Fibroblast of gingiva (primary cell): ENCODE results near the gene TRDN.

Source experiments
- DNase-seq: peaks from one replicate; pipeline ENCODE4 v3.0.0-alpha.2; 2011; ENCODE audit warnings: low read depth

TRDN gene, protein sequence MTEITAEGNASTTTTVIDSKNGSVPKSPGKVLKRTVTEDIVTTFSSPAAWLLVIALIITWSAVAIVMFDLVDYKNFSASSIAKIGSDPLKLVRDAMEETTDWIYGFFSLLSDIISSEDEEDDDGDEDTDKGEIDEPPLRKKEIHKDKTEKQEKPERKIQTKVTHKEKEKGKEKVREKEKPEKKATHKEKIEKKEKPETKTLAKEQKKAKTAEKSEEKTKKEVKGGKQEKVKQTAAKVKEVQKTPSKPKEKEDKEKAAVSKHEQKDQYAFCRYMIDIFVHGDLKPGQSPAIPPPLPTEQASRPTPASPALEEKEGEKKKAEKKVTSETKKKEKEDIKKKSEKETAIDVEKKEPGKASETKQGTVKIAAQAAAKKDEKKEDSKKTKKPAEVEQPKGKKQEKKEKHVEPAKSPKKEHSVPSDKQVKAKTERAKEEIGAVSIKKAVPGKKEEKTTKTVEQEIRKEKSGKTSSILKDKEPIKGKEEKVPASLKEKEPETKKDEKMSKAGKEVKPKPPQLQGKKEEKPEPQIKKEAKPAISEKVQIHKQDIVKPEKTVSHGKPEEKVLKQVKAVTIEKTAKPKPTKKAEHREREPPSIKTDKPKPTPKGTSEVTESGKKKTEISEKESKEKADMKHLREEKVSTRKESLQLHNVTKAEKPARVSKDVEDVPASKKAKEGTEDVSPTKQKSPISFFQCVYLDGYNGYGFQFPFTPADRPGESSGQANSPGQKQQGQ

GRCh38 chr6:123636782-123637181 lies at the start of gene TRDN:
TRDN (minus strand) TSS chr6:123636950; CDS start chr6:123636775, 175 bp downstream.
- DNase-seq: no peak

DNA sequence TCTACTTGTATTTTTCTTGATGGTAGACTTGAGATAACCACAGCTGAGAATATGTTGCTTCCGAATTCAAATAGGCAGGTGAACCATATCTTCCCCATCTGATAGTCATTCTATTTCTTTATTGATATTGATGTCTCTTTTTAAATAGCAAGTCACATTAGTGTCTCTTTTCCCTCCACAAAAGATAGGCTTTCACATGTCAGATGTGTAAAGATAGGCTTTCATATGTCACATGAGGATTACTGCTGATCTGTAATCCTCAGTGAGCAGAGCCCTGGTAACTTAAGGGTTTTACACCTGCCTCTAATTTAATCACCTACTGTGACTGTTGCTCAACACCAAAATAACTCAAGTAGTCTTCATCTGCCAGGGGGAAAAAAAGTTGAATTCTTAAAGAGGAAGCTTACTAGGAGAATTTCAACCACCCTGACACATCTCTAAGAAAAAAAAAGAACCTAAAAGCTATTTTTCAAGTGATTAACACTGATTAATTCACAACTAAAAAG lies 45.3 kb upstream of the TRDN start:
- no peak for DNase-seq

GRCh38 chr6:123677897-123678296 lies 41.1 kb upstream of the TRDN start:
- DNase-seq: no peak

DNA sequence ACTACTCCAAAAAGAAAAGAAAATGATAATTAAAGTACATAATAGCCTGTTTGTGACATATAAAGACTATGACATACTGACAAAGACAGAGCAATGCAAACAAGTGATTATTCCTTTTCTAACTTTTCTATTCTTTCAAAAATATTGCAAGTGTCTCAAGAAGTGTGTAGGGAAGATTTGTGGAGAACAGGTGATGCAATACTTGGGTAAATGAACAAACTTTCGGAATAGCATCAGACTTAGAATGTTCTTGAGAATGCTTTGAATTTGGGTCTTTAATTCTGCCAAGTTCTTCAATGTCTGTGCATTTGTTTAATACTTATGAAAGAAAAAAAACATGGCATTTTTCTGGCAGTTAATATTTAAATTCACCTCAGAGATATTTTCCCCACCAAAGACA lies 40.0 kb upstream of the TRDN start:
- no peak for DNase-seq

GRCh38 chr6:123668965-123669591 lies 32.3 kb upstream of the TRDN start:
- no peak for DNase-seq

GRCh38 chr6:123668063-123668462 lies 31.3 kb upstream of the TRDN start:
- DNase-seq: no peak

- DNase-seq: no peak
Observed at GRCh38 chr6:123663436-123663835, 26.7 kb upstream of the TRDN start.

DNA sequence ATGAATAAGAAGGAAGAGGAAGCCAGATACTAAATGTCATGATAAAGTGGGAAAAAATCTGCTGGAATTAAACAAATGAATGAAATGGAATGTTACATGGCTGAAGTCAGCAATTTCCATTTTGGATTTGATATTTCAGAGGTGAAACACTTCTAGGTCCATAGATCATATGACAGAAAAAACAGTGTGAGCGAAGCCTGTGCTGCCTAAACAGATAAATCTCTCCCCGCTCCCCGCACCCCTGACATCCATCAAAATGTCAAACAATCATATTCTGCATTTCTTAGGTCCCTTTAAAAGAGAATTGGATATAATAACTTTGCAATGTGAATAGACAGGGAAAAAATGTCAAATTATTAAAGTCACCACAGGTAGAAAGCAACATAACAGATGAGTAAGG lies 26.0 kb upstream of the TRDN start:
- no peak for DNase-seq

DNA sequence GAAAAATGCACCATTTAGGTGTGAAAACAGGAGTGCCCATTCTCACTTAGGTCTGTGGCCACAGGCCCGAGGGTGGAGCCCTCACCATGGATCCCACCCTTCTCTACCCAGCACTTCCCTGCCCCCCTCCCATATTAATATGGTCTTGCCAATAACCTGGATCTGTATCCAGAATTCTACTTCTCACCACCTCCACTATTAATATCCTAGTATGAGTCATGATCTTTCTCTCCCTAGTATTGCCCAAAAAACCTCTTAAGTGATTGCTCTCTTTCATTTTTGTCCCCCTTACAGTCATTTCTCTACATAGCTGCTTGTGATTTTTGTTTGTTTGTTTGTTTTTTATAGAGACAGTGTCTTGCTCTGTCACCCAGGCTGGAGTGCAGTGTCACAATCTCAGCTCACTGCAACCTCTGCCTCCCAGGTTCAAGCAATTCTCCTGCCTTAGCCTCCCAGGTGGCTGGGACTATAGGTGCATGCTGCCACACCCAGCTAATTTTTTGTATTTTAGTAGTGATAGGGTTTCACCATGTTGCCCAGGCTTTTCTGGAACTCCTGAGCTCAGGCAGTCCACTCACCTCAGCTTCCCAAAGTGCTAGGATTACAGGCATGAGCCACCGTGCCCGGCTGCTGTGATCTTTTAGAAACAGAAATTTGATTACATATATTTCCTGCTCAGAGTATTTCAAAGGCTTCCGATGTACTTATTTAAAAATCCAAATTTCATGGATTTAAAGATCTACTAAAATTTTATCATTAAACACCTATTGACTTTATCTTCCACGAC lies 24.5 kb upstream of the TRDN start:
- no peak for DNase-seq

GRCh38 chr6:123659960-123660748 lies 23.4 kb upstream of the TRDN start:
- DNase-seq: no peak

- DNase-seq: no peak
Observed at GRCh38 chr6:123658848-123659247, 22.1 kb upstream of the TRDN start.

GRCh38 chr6:123655521-123656306 lies 19.0 kb upstream of the TRDN start:
- peak; percentile 2 for DNase-seq

- DNase-seq: no peak
Observed at GRCh38 chr6:123648723-123649122, 12.0 kb upstream of the TRDN start.

GRCh38 chr6:123648020-123648580 lies 11.3 kb upstream of the TRDN start:
- DNase-seq: no peak

- no peak for DNase-seq
Observed at GRCh38 chr6:123641497-123641896, 4.7 kb upstream of the TRDN start.

- DNase-seq: no peak
Observed at GRCh38 chr6:123640567-123641187, 3.9 kb upstream of the TRDN start.

DNA sequence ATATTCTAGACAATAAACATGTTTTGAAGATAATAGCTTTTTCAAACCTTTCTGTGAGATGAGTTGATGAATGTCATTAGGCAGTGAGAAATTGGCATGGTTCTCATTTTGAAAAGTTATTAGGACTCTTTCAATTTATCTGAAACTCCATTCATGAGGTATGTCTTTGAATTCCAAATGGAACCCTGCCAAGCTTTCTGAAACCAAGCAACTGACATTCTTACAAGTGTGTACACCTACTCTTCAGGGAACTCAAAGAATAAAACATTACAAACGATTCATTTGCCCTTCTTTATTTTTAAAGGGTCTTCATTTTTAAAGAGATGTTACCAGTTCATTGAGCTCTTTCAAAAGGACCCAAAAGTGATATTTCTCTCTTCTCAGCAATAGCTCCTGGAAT lies 2.1 kb upstream of the TRDN start:
- no peak for DNase-seq

DNA sequence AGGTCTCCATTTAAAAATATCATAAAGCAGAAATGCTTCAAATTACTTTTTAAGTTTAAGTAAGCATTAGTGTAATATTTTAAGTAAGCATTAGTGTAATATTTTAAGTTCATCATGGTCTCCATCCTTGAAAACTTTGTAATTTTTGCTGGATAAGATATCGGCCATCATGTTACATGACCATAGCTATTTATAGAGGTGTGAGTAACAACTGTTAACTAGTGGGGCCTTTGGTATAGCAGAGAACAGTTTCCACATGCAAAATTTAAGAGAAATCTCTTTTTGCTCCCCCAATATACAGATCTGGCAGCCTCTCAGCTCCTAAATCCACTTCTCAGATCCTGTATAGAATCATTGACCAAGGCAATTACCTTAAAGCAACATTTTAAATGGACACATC lies 468 bp downstream of the TRDN start:
- no peak for DNase-seq

- no peak for DNase-seq
Observed at GRCh38 chr6:123635567-123635966, 1.2 kb downstream of the TRDN start.

- DNase-seq: no peak
Observed at GRCh38 chr6:123635144-123635543, 1.6 kb downstream of the TRDN start.
